GM12874 (cell line): ENCODE data around the gene TSEN54.

Source experiments
- CTCF ChIP-seq: IDR thresholded peaks from 2 replicates; pipeline ENCODE4 v1.5.1; 2011; ENCODE audit warnings: low read depth, mild to moderate bottlenecking, control low read depth, low read length, moderate library complexity; ENCODE audit not compliant: insufficient read depth

Gene TSEN54

GRCh38 chr17:75517297-75517865 lies 1.1 kb downstream of the TSEN54 start:
- peak; percentile 18; the same call in 1 of the 2 replicates for TF ChIP-seq CTCF

GRCh38 chr17:75518201-75518600 lies 1.9 kb downstream of the TSEN54 start:
- TF ChIP-seq CTCF: no peak

- no peak for TF ChIP-seq CTCF
These were observed 2.7 kb downstream of the TSEN54 start for GRCh38 chr17:75518983-75519537.

DNA sequence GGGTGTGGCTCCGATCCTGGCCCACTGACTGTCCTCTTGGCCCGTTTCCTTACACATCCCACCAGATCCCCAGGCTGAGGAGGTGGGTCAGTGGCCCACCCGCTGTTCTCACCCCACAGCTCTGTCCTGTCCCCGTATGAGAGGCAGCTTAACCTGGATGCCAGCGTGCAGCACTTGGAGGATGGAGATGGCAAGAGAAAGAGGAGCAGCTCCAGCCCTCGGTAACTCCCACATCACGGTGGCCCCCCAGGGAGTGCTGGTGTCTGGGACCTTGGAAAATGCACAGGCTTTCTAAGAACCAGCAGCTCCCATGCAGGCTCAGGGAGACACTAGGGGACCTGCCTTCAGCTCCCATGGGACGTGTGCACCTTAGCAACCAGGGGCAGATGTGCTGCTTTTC lies 5.0 kb downstream of the TSEN54 start:
- TF ChIP-seq CTCF: no peak

DNA sequence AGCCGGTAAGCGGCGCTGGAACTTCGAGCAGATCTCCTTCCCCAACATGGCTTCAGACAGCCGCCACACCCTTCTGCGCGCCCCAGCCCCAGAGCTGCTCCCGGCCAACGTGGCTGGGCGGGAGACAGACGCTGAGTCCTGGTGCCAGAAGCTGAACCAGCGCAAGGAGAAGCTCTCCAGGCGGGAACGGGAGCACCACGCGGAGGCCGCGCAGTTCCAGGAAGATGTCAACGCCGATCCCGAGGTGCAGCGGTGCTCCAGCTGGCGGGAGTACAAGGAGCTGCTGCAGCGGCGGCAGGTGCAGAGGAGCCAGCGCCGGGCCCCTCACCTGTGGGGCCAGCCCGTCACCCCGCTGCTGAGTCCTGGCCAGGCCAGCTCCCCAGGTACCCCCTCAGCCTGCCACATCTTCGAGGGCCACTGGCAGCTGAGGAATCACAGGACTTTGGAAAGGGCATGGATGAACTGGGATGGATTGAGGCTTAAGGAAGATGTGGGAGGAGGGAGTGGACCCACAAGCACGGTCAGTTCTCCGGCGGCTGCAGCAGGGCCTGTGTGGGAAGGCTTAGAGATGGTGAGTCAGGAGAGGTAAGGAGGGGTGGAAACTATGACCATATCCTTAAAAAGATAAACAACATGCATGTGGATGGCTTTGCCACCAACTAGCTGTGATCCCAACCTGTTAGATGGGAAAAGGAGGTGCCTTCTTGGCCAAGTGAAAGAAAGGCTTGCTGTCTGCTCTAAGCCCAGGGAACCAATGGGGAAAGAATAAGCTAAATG lies 5.8 kb downstream of the TSEN54 start:
- TF ChIP-seq CTCF: no peak

DNA sequence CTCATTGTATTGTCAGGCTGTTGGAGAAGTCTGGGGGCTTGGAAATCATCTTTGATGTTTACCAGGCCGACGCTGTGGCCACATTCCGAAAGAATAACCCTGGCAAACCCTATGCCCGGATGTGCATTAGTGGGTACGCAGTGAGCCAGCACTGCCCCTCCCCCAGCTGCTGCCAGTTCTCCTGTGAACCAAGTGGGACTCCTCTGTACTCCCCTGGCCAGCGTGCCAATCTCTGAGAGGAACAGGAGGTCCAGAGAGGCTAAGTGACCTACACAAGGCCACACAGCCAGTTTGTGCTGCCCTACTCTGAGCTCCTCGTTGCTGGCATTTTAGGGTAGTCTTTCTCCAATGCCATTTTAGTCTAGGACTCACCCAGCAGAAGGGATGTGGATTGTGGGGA lies 7.3 kb downstream of the TSEN54 start:
- no peak for TF ChIP-seq CTCF

GRCh38 chr17:75524269-75524969 lies 8.1 kb downstream of the TSEN54 start:
- no peak for TF ChIP-seq CTCF
